D721Med (cell line): ENCODE results near the gene DGKI.

ENCODE experiments used
- DNase-seq: peaks from one replicate; pipeline ENCODE4 v3.0.0; 2011; ENCODE audit warnings: low spot score; ENCODE audit not compliant: insufficient read length
- FAIRE-seq: peaks from 2 replicates; lab custom pipeline; 2011; peaks lifted over from hg19 to GRCh38; lab: Jason Lieb, UNC
- TF ChIP-seq, protein P1 (sequence below): IDR thresholded peaks from 2 replicates; pipeline ENCODE4 v1.5.1; 2012; ENCODE audit warnings: mild to moderate bottlenecking, control low read depth; ENCODE audit not compliant: insufficient read depth; ENCODE audit errors: missing control alignments

DGKI gene

DNA sequence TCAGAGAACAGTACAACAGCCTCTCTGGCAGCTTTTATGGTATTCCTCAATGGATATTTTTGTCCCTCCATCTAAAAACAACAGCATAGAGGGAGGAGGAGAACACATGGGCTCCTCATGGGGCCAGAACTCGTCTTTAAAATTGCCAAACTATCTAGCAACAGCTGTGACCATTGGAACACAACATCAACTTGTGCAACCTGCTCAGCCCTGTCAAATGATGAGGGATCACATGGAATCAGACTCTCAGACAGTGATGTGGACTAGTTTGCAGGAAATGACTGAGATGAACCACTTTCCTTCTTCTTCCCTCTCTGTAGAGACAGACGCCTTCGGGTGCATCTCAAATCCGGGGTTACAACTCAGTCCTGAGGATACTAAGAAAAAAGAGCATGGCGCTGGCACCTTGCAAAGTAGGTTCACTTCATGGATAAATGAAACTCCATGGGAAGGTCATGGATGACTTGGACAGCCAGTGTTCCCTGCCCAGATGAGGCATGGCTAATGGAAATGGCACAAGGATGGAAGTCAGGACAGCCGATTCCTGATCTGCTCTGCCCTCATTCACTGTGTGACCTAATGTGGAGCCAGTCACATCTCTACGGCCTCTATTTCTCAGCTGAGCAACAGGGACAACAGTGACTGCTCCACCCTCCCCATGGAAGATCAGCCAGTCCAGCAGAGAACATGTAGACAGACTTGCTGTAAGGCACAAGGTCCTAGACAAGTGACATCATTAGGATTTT is 24.6 kb upstream of the DGKI start:
- TF ChIP-seq, protein P1, sequence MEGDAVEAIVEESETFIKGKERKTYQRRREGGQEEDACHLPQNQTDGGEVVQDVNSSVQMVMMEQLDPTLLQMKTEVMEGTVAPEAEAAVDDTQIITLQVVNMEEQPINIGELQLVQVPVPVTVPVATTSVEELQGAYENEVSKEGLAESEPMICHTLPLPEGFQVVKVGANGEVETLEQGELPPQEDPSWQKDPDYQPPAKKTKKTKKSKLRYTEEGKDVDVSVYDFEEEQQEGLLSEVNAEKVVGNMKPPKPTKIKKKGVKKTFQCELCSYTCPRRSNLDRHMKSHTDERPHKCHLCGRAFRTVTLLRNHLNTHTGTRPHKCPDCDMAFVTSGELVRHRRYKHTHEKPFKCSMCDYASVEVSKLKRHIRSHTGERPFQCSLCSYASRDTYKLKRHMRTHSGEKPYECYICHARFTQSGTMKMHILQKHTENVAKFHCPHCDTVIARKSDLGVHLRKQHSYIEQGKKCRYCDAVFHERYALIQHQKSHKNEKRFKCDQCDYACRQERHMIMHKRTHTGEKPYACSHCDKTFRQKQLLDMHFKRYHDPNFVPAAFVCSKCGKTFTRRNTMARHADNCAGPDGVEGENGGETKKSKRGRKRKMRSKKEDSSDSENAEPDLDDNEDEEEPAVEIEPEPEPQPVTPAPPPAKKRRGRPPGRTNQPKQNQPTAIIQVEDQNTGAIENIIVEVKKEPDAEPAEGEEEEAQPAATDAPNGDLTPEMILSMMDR, result no peak
- no peak for DNase-seq
- no peak for FAIRE-seq

GRCh38 chr7:137870684-137871083 is 23.9 kb upstream of the DGKI start:
- FAIRE-seq (no peak), DNase-seq (no peak)
- TF ChIP-seq, protein P1, result no peak

- TF ChIP-seq, protein P1, result no peak
- DNase-seq (no peak), FAIRE-seq (no peak)
Measured at GRCh38 chr7:137870078-137870477, 23.3 kb upstream of the DGKI start.

DNA sequence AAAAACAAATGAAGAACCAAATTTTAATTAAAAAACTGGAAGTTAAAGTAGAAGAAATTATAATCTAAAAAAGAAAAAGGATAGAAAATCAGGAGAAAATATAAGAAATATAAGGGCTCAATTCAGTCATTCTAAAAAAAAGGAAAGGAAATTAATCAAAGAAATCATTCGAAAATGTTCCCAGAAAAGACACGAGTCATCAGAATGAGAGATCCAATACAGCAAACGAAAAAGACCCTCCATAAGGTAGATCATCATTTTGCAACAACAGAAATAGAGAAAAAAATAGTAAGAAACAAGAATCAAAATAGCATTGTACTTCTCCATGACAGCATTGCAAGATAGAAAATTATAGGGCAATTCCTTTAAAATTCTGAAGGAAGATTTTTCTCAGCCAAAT is 22.5 kb upstream of the DGKI start:
- DNase-seq (no peak), FAIRE-seq (no peak)
- TF ChIP-seq, protein P1, result no peak

- no peak for DNase-seq
- no peak for FAIRE-seq
- TF ChIP-seq, protein P1, result no peak
Measured at GRCh38 chr7:137867289-137867688, 20.5 kb upstream of the DGKI start.

GRCh38 chr7:137865764-137866163 is 19.0 kb upstream of the DGKI start:
- FAIRE-seq, result no peak
- TF ChIP-seq, protein P1, result no peak
- no peak for DNase-seq

GRCh38 chr7:137862964-137863363 is 16.2 kb upstream of the DGKI start:
- DNase-seq (no peak), FAIRE-seq (no peak)
- TF ChIP-seq, protein P1, result no peak
